ENCODE data around the gene DGAT2.

DGAT2 gene

DNA sequence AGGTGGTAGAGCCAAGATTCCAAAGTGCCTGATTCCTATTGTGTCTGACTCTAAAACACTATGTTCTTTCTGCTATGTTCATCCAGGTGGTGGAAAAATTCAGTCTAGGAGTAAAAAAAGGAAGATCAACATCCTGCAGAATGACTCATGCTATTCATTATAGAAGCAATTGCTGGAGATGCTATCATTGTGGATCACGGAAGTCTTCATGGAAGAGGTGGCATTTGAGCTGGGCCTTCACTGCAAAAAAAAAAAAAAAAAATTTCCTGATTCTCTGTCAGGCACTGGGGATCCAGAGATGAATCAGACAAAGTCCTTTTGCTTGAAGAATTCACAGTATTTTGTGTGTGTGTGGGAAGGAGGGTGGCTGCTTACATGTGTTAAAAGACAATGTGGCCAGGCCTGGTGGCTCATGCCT is 45.1 kb downstream of the DGAT2 start:
- H3K27ac ChIP-seq: peak overlapping the region; percentile 72

DNA sequence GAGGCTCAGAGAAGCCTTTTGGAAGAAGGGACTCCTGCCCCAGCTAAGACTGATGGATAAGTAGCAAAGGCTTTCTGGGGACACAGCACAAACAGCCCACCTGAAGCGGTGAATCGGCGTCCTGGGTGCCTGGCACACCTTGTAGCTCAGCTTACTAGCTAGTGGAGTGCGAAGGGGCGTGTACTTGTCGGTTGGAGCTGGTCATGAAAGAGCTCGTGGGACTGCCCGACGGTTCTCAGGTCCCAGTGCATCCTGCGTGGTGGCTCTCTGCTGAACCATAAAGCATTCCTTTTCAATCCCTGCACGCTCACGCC is 45.7 kb downstream of the DGAT2 start:
- no peak for TF ChIP-seq ZFX (IDR thresholded peaks at IDR 0.05; ENCODE audit: borderline replicate concordance)
- TF ChIP-seq, protein P1, sequence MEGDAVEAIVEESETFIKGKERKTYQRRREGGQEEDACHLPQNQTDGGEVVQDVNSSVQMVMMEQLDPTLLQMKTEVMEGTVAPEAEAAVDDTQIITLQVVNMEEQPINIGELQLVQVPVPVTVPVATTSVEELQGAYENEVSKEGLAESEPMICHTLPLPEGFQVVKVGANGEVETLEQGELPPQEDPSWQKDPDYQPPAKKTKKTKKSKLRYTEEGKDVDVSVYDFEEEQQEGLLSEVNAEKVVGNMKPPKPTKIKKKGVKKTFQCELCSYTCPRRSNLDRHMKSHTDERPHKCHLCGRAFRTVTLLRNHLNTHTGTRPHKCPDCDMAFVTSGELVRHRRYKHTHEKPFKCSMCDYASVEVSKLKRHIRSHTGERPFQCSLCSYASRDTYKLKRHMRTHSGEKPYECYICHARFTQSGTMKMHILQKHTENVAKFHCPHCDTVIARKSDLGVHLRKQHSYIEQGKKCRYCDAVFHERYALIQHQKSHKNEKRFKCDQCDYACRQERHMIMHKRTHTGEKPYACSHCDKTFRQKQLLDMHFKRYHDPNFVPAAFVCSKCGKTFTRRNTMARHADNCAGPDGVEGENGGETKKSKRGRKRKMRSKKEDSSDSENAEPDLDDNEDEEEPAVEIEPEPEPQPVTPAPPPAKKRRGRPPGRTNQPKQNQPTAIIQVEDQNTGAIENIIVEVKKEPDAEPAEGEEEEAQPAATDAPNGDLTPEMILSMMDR (IDR thresholded peaks at IDR 0.05): no peak
- peak overlapping the region; percentile 72 for H3K27ac ChIP-seq

More for the DNA sequence above, 45.1 kb downstream of the DGAT2 start:
- no peak for TF ChIP-seq ZFX (IDR thresholded peaks at IDR 0.05; ENCODE audit: borderline replicate concordance)
- TF ChIP-seq, protein P1 (IDR thresholded peaks at IDR 0.05): no peak

DNA sequence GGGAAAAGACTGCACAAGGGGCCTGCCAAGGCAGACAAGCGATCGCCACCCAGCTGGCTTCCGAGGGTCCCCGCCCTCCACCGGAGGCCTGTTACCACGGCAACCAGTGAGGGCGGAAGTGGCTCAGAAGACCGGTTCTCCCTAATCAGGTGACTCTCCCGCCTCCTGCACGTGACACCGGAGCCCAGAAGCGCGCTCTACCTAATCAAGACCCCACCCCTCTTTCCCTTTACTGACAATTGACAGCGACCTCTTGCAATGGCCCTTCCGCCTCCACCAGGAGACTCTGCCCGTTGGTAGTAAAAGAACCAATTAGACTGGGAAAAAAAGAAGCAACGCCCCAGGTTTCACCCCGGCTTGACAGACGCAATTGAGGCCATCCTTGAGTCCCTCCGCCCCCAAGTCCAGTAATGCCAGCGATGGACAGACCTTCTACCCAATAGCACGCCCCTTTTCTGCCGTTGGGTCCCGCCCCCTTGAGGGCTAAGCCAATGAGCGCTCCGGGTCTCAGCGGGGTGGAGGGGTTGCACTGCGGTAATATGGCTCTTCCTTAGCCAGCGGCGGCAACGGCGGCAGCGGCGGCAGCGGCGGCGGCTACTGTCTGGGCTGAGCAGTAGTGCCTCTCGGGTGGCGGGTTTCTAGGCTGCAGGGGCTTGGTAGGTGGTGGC is 46.2 kb downstream of the DGAT2 start, which contains the start of gene UVRAG:
Gene UVRAG, plus strand, starts transcription at position 534 of the 668 bp plus-strand sequence. CDS start 198 bp downstream, outside the sequence.
- no peak for TF ChIP-seq ZFX (IDR thresholded peaks at IDR 0.05; ENCODE audit: borderline replicate concordance)
- TF ChIP-seq, protein P1 (IDR thresholded peaks at IDR 0.05): no peak
- peak within 1 kb of the TSS; percentile 72 for H3K27ac ChIP-seq

DNA sequence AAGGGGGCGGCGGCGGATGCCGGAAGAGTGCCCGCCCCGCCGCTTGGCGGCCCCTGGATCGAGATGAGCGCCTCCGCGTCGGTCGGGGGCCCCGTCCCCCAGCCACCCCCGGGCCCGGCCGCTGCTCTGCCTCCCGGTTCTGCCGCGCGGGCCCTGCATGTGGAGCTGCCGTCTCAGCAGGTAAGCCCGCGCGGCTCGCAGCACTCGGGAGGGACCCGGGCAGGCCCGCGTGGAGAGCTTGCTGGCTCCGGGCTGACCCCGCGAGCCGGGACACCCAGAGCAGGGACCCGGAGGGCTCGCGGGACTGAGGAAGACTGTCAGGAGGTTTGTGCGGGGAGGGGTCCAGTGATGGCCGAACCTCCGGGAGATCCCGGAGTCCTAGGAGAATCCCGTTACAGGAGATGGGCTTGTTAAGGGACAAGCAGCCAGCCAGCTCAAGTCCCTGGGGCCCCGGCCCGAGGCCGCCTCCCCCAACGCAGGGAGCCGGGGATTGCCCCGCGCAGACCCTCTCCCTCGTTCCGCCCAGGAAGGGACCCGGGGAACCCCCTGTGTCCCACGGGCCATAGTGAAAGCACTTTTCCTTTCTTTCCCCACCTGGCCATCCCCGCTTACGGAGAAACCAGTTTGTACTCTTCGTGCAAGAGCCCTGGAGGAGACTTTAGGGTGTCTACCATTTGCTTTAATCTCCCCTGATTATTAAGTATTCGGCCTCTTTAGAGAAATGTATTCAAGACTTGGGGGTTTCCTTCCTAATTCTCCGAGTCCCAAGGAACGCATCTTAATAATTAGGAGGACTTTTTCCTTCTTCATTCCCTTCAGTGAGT is 47.0 kb downstream of the DGAT2 start:
- no peak for TF ChIP-seq ZFX (IDR thresholded peaks at IDR 0.05; ENCODE audit: borderline replicate concordance)
- TF ChIP-seq, protein P1 (IDR thresholded peaks at IDR 0.05): 0 out of 2 replicates have a peak, but pooled peaks have one; percentile 5
- H3K27ac ChIP-seq: peak overlapping the region; percentile 72

DNA sequence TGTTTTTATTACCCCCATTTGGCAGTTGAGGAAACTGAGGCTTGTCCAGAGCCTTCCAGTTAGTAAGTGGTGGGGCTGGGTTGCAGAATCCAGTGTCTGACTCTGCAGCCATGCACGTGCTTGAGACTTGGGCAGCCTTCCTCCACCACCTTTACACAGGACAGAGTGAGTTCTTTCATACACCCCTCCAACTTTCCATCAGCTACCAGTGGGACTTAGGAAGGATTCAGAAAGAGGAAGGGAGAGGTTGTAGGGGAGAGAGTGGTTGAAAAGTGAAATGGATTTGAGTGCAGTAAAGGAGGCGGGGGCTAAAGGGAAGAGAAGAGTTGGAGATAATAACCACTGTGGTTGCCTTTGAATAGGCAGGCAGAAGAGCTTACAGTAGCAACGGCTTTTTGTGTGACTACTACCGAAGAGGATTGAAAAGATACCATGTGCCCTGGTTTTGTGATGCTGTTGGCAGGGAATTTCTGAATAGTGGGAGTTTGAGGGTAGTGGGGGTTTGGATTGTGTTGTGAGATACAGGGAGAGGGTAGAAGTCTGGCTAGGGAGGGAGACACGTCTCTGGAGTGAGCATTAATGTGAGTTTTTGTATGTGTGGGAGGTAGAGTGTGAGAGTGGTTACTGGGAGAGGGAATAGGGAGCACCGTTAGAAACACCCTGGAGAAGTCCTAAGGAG is 48.1 kb downstream of the DGAT2 start:
- no peak overlapping the region for H3K27ac ChIP-seq
- TF ChIP-seq ZFX (IDR thresholded peaks at IDR 0.05; ENCODE audit: borderline replicate concordance): no peak
- TF ChIP-seq, protein P1 (IDR thresholded peaks at IDR 0.05): no peak

DNA sequence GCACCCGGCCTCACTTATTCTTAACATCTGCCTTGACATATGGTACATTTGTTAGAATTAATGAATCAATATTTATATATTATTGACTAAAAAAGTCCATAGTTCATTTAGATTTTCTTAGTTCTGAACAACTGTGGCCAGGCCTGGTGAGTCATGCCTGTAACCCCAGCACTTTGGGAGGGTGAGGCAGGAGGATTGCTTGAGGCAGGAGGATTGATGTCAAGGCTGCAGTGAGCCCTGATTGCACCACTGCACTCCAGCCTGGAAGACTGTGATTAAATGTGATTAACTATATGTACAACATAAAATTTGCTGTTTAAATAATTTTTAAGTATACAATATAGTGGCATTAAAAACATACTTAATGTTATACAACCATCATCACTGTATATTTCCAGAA is 52.1 kb downstream of the DGAT2 start:
- no peak overlapping the region for H3K27ac ChIP-seq
- TF ChIP-seq ZFX (IDR thresholded peaks at IDR 0.05; ENCODE audit: borderline replicate concordance): no peak
- TF ChIP-seq, protein P1 (IDR thresholded peaks at IDR 0.05): no peak
